GM12875 (cell line): ENCODE data around the gene ZC3H14.

ENCODE experiments used
- H3K4me3 ChIP-seq: one replicate; pipeline ENCODE4 v1.5.1; 2011; ENCODE audit warnings: low read depth, low read length, control low read depth
- TF ChIP-seq, protein P1 (sequence below): IDR thresholded peaks from 2 replicates; pipeline ENCODE4 v1.5.1; 2011; ENCODE audit warnings: low read depth, mild to moderate bottlenecking, control low read depth, inconsistent platforms, low read length, moderate library complexity, borderline replicate concordance; ENCODE audit not compliant: insufficient read depth

Gene ZC3H14

DNA sequence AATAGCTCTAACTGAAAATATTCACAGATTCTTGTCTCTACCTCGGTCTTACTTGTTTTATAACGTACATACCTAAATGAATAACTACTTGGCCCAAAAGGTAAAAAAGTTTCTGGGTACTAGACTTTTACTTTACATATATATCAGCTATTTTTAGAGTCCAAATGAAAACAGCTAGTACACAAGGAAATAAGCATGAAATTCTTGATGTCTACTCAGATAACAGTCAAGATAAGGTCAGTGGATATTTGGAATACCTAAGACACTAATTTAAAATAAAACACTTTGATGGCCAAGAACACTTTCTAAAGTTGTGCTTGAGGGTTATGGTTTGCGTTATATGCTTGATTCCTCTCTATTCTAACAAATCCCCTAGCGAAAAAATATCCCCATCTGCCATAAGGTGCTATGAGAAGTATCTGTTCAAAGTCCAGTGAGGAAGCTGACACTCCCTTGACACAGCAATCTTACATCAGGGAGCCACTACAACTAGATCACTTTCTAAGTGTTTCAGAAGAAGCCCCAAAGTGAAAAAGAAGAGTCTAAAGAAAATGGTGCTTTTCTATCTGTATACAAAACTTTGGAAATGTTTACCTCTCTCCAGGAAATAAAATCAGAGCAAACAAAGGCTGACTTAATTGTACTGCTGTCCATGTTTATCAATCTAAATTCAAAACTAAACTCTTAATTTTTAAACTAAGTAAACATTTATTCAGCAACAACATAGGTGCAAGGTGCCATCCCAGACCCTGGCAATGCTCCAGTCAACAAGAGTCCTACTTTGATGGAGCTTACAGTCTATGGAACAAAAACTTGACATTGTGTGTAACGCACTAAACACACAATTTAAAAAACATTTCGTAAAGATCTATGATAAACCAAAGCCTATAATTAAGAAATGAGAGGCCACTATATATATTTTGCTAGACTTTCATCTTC, 19.7 kb upstream of the ZC3H14 start:
- H3K4me3 ChIP-seq: no peak overlapping the region
- TF ChIP-seq, protein P1, sequence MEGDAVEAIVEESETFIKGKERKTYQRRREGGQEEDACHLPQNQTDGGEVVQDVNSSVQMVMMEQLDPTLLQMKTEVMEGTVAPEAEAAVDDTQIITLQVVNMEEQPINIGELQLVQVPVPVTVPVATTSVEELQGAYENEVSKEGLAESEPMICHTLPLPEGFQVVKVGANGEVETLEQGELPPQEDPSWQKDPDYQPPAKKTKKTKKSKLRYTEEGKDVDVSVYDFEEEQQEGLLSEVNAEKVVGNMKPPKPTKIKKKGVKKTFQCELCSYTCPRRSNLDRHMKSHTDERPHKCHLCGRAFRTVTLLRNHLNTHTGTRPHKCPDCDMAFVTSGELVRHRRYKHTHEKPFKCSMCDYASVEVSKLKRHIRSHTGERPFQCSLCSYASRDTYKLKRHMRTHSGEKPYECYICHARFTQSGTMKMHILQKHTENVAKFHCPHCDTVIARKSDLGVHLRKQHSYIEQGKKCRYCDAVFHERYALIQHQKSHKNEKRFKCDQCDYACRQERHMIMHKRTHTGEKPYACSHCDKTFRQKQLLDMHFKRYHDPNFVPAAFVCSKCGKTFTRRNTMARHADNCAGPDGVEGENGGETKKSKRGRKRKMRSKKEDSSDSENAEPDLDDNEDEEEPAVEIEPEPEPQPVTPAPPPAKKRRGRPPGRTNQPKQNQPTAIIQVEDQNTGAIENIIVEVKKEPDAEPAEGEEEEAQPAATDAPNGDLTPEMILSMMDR: no peak

DNA sequence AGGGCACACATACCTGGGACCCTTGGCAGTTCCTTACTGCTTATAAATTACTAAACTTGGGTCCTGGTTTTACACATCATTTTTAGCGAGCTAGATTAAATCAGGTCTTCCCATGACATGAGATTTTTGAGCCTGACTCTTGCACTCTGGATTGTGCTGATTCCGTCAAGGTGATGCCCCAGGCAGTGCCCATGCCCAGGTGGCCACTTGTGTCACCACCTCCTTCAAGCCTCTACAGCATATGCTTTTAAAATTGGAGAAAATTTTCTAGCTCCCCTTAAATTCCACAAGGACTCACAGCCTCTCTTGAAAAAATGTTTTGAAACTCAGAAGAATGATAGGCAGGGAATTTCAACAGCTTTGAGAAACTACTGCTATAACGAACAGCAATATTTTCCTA, 17.6 kb upstream of the ZC3H14 start:
- TF ChIP-seq, protein P1: no peak
- no peak overlapping the region for H3K4me3 ChIP-seq

DNA sequence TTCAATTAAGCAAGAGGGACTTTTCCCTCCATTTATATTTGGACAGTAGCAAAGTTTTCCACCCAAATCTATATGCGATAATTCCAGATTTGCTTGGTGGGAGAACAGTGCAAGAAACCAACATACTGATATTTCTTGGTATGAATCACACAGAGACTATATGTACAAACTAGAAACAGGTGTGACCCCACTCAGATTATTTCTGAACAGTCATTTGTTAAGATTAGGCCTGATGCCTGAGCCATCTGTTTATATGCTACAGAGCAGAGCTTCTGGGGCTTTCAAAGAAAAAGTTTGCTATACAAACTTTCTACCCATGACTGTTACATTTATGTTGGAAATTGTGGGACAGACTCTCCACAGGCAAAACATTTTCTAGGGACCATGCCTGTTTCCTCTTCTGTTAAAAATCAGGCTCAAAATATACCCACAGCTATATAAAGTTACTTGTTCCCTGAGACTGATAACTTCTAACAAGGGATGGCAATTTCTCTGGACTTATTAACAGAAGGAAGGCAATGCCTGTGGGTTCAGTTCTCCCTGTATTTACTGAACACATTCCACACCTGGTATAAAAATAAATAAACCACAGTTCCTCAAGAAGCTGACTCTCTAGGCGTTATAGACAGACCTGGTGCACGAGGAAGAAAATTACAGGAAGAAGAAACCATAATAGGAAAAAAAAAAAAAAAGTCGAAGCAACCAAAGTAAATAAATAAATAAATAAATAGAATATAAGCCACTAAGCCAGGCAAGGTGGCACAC, 16.0 kb upstream of the ZC3H14 start:
- TF ChIP-seq, protein P1: no peak
- H3K4me3 ChIP-seq: no peak overlapping the region

DNA sequence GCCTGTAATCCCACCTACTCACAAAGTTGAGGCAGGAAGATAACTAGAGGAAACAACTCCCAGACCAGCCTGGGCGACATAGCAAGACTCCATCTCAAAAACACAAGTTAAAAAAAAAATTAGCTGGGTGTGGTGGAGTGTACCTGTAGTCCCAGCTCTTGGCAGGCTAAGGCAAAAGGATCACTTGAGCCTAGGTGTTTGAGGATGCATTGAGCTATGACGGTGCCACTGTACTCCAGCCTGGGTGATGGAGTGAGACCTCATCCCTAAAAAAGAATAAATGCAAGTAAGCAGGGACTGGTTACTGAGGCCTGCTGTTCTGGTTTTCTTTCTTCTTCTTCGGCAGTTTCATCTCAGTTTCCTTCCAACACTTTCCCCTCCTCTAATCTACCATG, 15.5 kb upstream of the ZC3H14 start:
- no peak overlapping the region for H3K4me3 ChIP-seq
- TF ChIP-seq, protein P1: no peak

DNA sequence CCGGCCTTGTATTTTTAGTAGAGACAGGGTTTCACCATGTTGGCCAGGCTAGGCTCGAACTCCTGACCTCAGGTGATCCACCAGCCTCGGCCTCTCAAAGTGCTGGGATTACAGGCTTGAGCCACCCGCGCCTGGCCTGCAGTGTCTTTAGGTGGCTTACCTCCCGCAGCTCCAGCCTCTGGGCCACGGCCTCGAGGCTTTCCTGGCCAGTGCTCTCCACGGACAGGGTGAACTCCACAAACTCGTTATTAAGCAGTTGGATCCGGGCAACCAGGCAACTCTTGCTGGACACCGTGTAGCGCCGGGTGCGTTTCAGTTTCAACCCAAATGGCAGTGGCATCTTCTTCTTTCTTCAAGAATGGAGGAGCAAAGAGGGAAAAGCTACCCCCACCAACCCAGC, 12.8 kb upstream of the ZC3H14 start:
- TF ChIP-seq, protein P1: no peak

DNA sequence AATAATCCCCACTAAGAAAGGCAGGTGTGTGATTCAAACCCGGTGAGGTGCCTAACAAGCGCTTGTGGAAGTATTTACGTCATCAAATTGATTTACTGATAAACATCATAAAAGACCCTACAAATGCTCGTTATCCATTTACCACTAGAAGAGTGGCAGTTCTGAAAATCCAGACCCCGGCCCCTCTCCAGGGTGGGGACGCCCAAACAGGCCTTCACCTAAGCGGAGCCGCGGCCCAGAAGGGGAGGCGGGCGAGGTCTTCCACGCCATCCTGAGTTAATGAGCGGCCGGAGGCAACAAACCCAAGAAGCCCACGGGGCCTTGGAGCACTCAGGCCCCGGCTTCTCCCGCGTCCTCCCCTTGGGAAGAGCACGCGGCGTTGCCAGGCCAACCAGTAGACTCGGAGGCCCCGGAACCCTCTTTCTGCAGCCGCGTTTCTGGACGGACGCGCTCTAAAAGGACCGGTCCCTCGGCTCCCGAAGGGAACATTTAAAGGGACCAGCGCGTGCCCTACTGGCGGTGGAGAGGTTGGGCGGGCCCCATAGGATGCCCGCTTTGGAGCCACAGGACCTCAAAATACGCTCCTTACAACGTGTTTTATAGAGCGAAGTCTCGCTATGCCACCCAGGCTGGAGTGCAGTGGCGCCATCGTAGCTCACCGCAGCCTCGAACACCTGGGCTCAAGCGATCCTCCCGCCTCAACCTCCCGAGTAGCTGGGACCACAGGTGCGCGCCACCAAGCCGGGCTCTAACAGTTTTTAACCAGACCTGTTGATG, 11.6 kb upstream of the ZC3H14 start:
- TF ChIP-seq, protein P1: no peak
- H3K4me3 ChIP-seq: peak overlapping the region; percentile 19

More for the DNA sequence above, 12.8 kb upstream of the ZC3H14 start:
- H3K4me3 ChIP-seq: no peak overlapping the region
